Measurements from ENCODE around the gene CACNA1B. TPM values are rescaled to one million over a fixed set of nuclear protein-coding genes. Genes with fewer than 3 reads are reported as not detected.
A peak's percentile ranks its signal among the peaks of the same experiment; 100 is the strongest.

The CACNA1B gene
- total and polyA plus RNA-seq, 9 donors = 0.01 to 3.8 (median 0.16) TPM; not detected in 1

- intact Hi-C loops (cut with DNase I) = no loop called here
These were observed 156.4 kb downstream of the CACNA1B start for GRCh38 chr9:138033950-138034349.

GRCh38 chr9:138037140-138037539, 159.6 kb downstream of the CACNA1B start:
- no peak for TF ChIP-seq EP300 (IDR thresholded peaks at IDR 0.05)
- no peak for TF ChIP-seq POLR2A (IDR thresholded peaks at IDR 0.05)
- TF ChIP-seq CTCF (IDR thresholded peaks at IDR 0.05) = no peak
- Histone ChIP-seq H3K9me3 (no peaks in the 10 kb centered on the region), H3K27ac (no peak overlapping the region), H3K27me3 (no peaks in the 10 kb centered on the region), H3K36me3 (no peaks in the 10 kb centered on the region), H3K4me1 (ENCODE audit: insufficient read depth) (no peaks in the 10 kb centered on the region), H3K4me3 (no peak overlapping the region)
- 78 to 87% (median 78%) methylated on average over 6 of the region's 6 CpGs for WGBS, 3 donors
- intact Hi-C loops (cut with DNase I) = no loop called here
- peak in 1 of 5 donors; percentile 3 for DNase-seq

More at GRCh38 chr9:138033950-138034349, 156.4 kb downstream of the CACNA1B start:
- Histone ChIP-seq H3K4me3 (no peak overlapping the region), H3K36me3 (no peaks in the 10 kb centered on the region), H3K9me3 (no peaks in the 10 kb centered on the region), H3K4me1 (ENCODE audit: insufficient read depth) (no peaks in the 10 kb centered on the region), H3K27me3 (no peaks in the 10 kb centered on the region), H3K27ac (no peak overlapping the region)
- DNase-seq = no peak
- 65 to 75% (median 66%) methylated on average over 4 of the region's 4 CpGs for WGBS, 3 donors
- no peak for TF ChIP-seq EP300 (IDR thresholded peaks at IDR 0.05)
- no peak for TF ChIP-seq POLR2A (IDR thresholded peaks at IDR 0.05)
- TF ChIP-seq CTCF (IDR thresholded peaks at IDR 0.05) = no peak

- no peaks in the 10 kb centered on the region for H3K9me3 ChIP-seq
- intact Hi-C loops (cut with DNase I) = no loop called here
- no peaks in the 10 kb centered on the region for H3K36me3 ChIP-seq
- 14 to 19% (median 19%) methylated on average over 7 of the region's 7 CpGs for WGBS, 3 donors
- H3K4me3 ChIP-seq = no peak overlapping the region
- peak in 1 of 5 donors; percentile 7 for DNase-seq
- H3K27me3 ChIP-seq = no peaks in the 10 kb centered on the region
- no peak overlapping the region for H3K27ac ChIP-seq
- TF ChIP-seq EP300 (IDR thresholded peaks at IDR 0.05) (no peak), CTCF (IDR thresholded peaks at IDR 0.05) (no peak), POLR2A (IDR thresholded peaks at IDR 0.05) (no peak)
- H3K4me1 ChIP-seq (ENCODE audit: insufficient read depth) = no peaks in the 10 kb centered on the region
These were observed 160.7 kb downstream of the CACNA1B start for GRCh38 chr9:138038244-138038671.

GRCh38 chr9:138040446-138041430, 163.2 kb downstream of the CACNA1B start:
- 84 to 87% (median 85%) methylated on average over 17 of the region's 17 CpGs for WGBS, 3 donors
- TF ChIP-seq POLR2A (IDR thresholded peaks at IDR 0.05) = no peak
- H3K36me3 ChIP-seq = no peaks in the 10 kb centered on the region
- H3K4me1 ChIP-seq (ENCODE audit: insufficient read depth) = no peaks in the 10 kb centered on the region
- H3K9me3 ChIP-seq = no peaks in the 10 kb centered on the region
- no peak overlapping the region for H3K4me3 ChIP-seq
- H3K27ac ChIP-seq = no peak overlapping the region
- H3K27me3 ChIP-seq = no peaks in the 10 kb centered on the region
- intact Hi-C loops (cut with DNase I) = no loop called here
- peak in 2 of 5 donors; percentile 1 to 7 for DNase-seq

- Histone ChIP-seq H3K27ac (no peak overlapping the region), H3K36me3 (no peaks in the 10 kb centered on the region), H3K9me3 (no peaks in the 10 kb centered on the region), H3K4me1 (ENCODE audit: insufficient read depth) (no peaks in the 10 kb centered on the region), H3K27me3 (no peaks in the 10 kb centered on the region), H3K4me3 (no peak overlapping the region)
- TF ChIP-seq CTCF (IDR thresholded peaks at IDR 0.05) (no peak), EP300 (IDR thresholded peaks at IDR 0.05) (no peak), POLR2A (IDR thresholded peaks at IDR 0.05) (no peak)
- intact Hi-C loops (cut with DNase I) = no loop called here
- DNase-seq = peak in 1 of 5 donors; percentile 8
- WGBS, 3 donors = 80 to 85% (median 83%) methylated on average over 7 of the region's 7 CpGs
These were observed 164.6 kb downstream of the CACNA1B start for GRCh38 chr9:138042146-138042545.
